ENCODE measurements around the gene RASGRP1. TPM values are rescaled to one million over a fixed set of nuclear protein-coding genes. Genes with fewer than 3 reads are reported as not detected.
A peak's percentile ranks its signal among the peaks of the same experiment; 100 is the strongest.

The RASGRP1 gene
- total RNA-seq, 1 donor: 0.36 TPM

- H3K27me3 ChIP-seq (ENCODE audit: insufficient read depth, low read length): no peaks in the 10 kb centered on the region
- no peaks in the 10 kb centered on the region for H3K79me2 ChIP-seq (ENCODE audit: insufficient read depth, low read length)
- H3K9me3 ChIP-seq (ENCODE audit: low read depth, low read length): no peaks in the 10 kb centered on the region
- H2AFZ ChIP-seq (ENCODE audit: low read length): no peak overlapping the region
- H3K36me3 ChIP-seq (ENCODE audit: insufficient read depth, low read length): no peaks in the 10 kb centered on the region
- no peaks in the 10 kb centered on the region for H4K20me1 ChIP-seq (ENCODE audit: insufficient read depth, low read length)
- no peak overlapping the region for H3K4me2 ChIP-seq (ENCODE audit: insufficient read depth, low read length)
- no peak overlapping the region for H3K4me3 ChIP-seq (ENCODE audit: insufficient read depth, low read length)
- H3K4me1 ChIP-seq (ENCODE audit: insufficient read depth, low read length): peaks cover 30% of the 10 kb centered on the region
- H3K27ac ChIP-seq (ENCODE audit: low read depth, low read length): no peak overlapping the region
- no peak for TF ChIP-seq CTCF (IDR thresholded peaks at IDR 0.05; ENCODE audit: extremely low read depth, low read depth, low read length)
- no peak for DNase-seq (ENCODE audit: insufficient read length, low spot score, missing footprints)
Measured at GRCh38 chr15:38539008-38539343, 25.6 kb downstream of the RASGRP1 start.

GRCh38 chr15:38538328-38539007 is 26.1 kb downstream of the RASGRP1 start:
- Histone ChIP-seq H2AFZ (ENCODE audit: low read length) (no peak overlapping the region), H3K4me2 (ENCODE audit: insufficient read depth, low read length) (no peak overlapping the region), H3K79me2 (ENCODE audit: insufficient read depth, low read length) (no peaks in the 10 kb centered on the region), H3K27me3 (ENCODE audit: insufficient read depth, low read length) (no peaks in the 10 kb centered on the region), H3K9me3 (ENCODE audit: low read depth, low read length) (no peaks in the 10 kb centered on the region), H3K4me1 (ENCODE audit: insufficient read depth, low read length) (peaks cover 30% of the 10 kb centered on the region), H4K20me1 (ENCODE audit: insufficient read depth, low read length) (no peaks in the 10 kb centered on the region), H3K27ac (ENCODE audit: low read depth, low read length) (no peak overlapping the region), H3K36me3 (ENCODE audit: insufficient read depth, low read length) (no peaks in the 10 kb centered on the region), H3K4me3 (ENCODE audit: insufficient read depth, low read length) (no peak overlapping the region)
- TF ChIP-seq CTCF (IDR thresholded peaks at IDR 0.05; ENCODE audit: extremely low read depth, low read depth, low read length): no peak
- no peak for DNase-seq (ENCODE audit: insufficient read length, low spot score, missing footprints)

GRCh38 chr15:38536201-38536676 is 28.4 kb downstream of the RASGRP1 start:
- H3K4me3 ChIP-seq (ENCODE audit: insufficient read depth, low read length): no peak overlapping the region
- peak overlapping the region; percentile 83 for H3K27ac ChIP-seq (ENCODE audit: low read depth, low read length)
- no peaks in the 10 kb centered on the region for H4K20me1 ChIP-seq (ENCODE audit: insufficient read depth, low read length)
- TF ChIP-seq CTCF (IDR thresholded peaks at IDR 0.05; ENCODE audit: extremely low read depth, low read depth, low read length): no peak
- peak; percentile 72 for DNase-seq (ENCODE audit: insufficient read length, low spot score, missing footprints)
- H3K36me3 ChIP-seq (ENCODE audit: insufficient read depth, low read length): no peaks in the 10 kb centered on the region
- no peaks in the 10 kb centered on the region for H3K79me2 ChIP-seq (ENCODE audit: insufficient read depth, low read length)
- H3K4me2 ChIP-seq (ENCODE audit: insufficient read depth, low read length): peak overlapping the region; percentile 8
- H3K27me3 ChIP-seq (ENCODE audit: insufficient read depth, low read length): no peaks in the 10 kb centered on the region
- H3K9me3 ChIP-seq (ENCODE audit: low read depth, low read length): no peaks in the 10 kb centered on the region
- no peak overlapping the region for H2AFZ ChIP-seq (ENCODE audit: low read length)
- peaks cover 37% of the 10 kb centered on the region for H3K4me1 ChIP-seq (ENCODE audit: insufficient read depth, low read length)

GRCh38 chr15:38535491-38536200 is 29.0 kb downstream of the RASGRP1 start:
- no peaks in the 10 kb centered on the region for H3K79me2 ChIP-seq (ENCODE audit: insufficient read depth, low read length)
- H2AFZ ChIP-seq (ENCODE audit: low read length): no peak overlapping the region
- H3K27ac ChIP-seq (ENCODE audit: low read depth, low read length): peak overlapping the region; percentile 83
- no peaks in the 10 kb centered on the region for H3K36me3 ChIP-seq (ENCODE audit: insufficient read depth, low read length)
- peaks cover 43% of the 10 kb centered on the region for H3K4me1 ChIP-seq (ENCODE audit: insufficient read depth, low read length)
- no peaks in the 10 kb centered on the region for H3K9me3 ChIP-seq (ENCODE audit: low read depth, low read length)
- TF ChIP-seq CTCF (IDR thresholded peaks at IDR 0.05; ENCODE audit: extremely low read depth, low read depth, low read length): no peak
- H3K4me2 ChIP-seq (ENCODE audit: insufficient read depth, low read length): peak overlapping the region; percentile 8
- DNase-seq (ENCODE audit: insufficient read length, low spot score, missing footprints): peak; percentile 81
- H3K4me3 ChIP-seq (ENCODE audit: insufficient read depth, low read length): no peak overlapping the region
- H3K27me3 ChIP-seq (ENCODE audit: insufficient read depth, low read length): no peaks in the 10 kb centered on the region
- H4K20me1 ChIP-seq (ENCODE audit: insufficient read depth, low read length): no peaks in the 10 kb centered on the region
